ENCODE data around the gene ARHGAP23.

The ARHGAP23 gene

DNA sequence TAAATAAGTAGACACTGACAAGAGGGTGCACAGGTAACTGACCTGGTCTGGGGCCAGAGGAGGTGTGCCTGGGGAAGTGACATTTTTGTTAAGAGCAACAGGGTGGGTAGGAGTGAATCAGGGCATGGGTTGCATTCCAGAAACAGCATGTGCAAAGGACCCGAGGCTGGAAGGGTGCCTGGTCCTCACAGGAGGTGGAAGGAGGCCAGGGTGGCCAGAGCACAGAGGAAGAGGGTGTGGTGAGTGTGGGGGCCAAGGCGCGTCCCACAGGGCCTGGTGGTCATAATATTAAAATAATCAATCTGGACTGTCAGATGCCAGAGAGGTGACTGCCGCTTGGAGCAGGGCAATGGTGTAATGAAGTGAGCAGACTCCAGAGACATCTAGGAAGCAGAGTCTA is 14.3 kb downstream of the ARHGAP23 start:
- Histone ChIP-seq H3K4me3 (ENCODE audit: low read depth in 1 of 2, low read length in 2 of 2) (no peak overlapping the region), H3K9me3 (ENCODE audit: control insufficient read depth in 1 of 2, low read length in 2 of 2) (no peaks in the 10 kb centered on the region), H3K27me3 (ENCODE audit: control insufficient read depth in 1 of 2, insufficient read depth in 2 of 2, low read length in 2 of 2) (no peaks in the 10 kb centered on the region), H3K27ac (ENCODE audit: low read depth, low read length) (no peak overlapping the region), H3K9ac (ENCODE audit: low read depth in 1 of 2, low read length in 2 of 2) (no peak overlapping the region), H3K36me3 (ENCODE audit: control insufficient read depth in 1 of 2, insufficient read depth in 2 of 2, low read length in 2 of 2) (no peaks in the 10 kb centered on the region), H3K4me1 (ENCODE audit: control insufficient read depth in 1 of 2, insufficient read depth in 2 of 2, low read length in 2 of 2) (no peaks in the 10 kb centered on the region)

DNA sequence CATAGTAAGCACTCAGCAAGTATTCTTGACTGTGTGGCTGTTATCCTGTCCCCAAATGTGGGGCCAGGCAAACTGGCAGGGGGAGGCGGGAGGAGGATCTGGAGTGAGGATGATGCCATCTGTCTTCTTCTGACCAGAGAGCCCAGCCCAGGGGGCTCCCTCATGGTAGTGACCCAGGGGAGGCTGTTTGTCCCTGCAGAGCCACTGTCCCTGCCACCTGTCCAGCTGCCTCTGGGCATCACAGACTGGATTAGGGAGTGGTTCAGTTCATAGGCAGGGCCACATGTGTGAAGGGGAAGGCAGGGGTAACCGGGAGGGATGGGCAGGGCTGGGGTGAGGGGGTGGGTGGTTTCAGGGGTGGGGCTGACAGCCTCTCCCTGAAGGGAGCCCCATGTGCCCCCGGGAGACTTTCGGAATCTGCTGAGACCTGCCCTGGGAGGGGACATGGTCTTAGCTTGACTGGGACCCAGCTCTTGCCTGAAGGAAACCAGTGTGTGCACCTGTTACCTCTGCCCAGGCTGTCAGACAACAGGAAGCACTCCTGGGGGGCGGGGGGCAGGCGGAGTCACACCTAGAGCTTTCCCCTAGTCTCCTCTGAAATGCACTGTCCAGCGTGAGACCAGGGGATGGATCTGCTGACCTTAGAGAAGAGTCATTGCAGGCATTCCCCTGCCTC is 15.2 kb downstream of the ARHGAP23 start:
- Histone ChIP-seq H3K27me3 (ENCODE audit: control insufficient read depth in 1 of 2, insufficient read depth in 2 of 2, low read length in 2 of 2) (no peaks in the 10 kb centered on the region), H3K9me3 (ENCODE audit: control insufficient read depth in 1 of 2, low read length in 2 of 2) (no peaks in the 10 kb centered on the region), H3K27ac (ENCODE audit: low read depth, low read length) (no peak overlapping the region), H3K4me3 (ENCODE audit: low read depth in 1 of 2, low read length in 2 of 2) (no peak overlapping the region), H3K9ac (ENCODE audit: low read depth in 1 of 2, low read length in 2 of 2) (no peak overlapping the region), H3K4me1 (ENCODE audit: control insufficient read depth in 1 of 2, insufficient read depth in 2 of 2, low read length in 2 of 2) (no peaks in the 10 kb centered on the region), H3K36me3 (ENCODE audit: control insufficient read depth in 1 of 2, insufficient read depth in 2 of 2, low read length in 2 of 2) (no peaks in the 10 kb centered on the region)

DNA sequence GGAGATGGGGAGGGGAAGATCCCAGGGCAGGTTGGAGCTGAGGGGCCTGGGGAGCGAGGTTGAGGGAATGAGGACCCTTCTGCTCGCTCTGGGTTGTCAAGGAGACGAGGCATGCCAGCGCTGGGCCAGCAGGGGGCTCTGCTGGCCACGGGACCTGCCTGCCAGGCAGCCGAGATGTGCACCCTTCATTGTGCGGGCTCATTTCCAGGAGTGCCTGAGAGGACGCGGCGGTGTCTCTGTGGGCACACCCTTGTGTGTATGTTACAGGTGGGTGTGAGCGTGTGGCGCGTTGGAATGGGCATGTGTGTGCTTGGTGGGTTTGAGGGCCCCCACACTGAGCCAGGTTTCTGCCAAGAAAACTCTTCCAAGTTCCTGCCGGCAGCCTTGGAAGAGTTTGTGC is 15.9 kb downstream of the ARHGAP23 start:
- Histone ChIP-seq H3K27me3 (ENCODE audit: control insufficient read depth in 1 of 2, insufficient read depth in 2 of 2, low read length in 2 of 2) (no peaks in the 10 kb centered on the region), H3K9me3 (ENCODE audit: control insufficient read depth in 1 of 2, low read length in 2 of 2) (no peaks in the 10 kb centered on the region), H3K36me3 (ENCODE audit: control insufficient read depth in 1 of 2, insufficient read depth in 2 of 2, low read length in 2 of 2) (no peaks in the 10 kb centered on the region), H3K4me1 (ENCODE audit: control insufficient read depth in 1 of 2, insufficient read depth in 2 of 2, low read length in 2 of 2) (no peaks in the 10 kb centered on the region), H3K4me3 (ENCODE audit: low read depth in 1 of 2, low read length in 2 of 2) (no peak overlapping the region), H3K27ac (ENCODE audit: low read depth, low read length) (no peak overlapping the region), H3K9ac (ENCODE audit: low read depth in 1 of 2, low read length in 2 of 2) (no peak overlapping the region)

DNA sequence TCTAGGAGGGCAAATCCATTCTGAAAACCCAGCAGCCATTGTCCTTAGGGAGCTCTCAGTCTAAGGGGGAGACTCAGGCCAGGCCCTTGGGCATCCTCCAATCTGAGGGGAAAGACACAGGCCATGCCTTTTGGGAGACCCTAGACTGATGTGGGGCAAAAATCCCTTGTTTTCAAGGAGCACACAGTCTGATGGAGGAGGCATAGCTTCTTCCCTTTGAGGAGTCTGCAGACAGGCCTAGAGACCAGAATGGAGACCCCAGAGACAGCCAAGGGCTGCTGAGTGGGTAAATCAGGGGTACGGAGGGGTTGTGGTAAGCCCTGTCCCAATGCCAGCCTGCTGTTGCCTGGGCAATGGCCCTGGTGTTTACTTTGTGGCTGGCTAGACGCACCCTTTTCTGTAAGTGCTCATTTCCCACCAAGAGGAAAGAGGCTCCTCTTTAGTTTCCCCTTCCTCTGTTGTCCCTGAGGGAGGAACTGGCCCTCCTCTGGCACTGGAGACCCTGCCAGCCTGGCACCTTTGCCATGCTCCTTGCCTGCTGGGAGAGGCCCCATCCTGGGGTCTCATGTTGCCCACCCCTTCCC is 19.3 kb downstream of the ARHGAP23 start:
- Histone ChIP-seq H3K9me3 (ENCODE audit: control insufficient read depth in 1 of 2, low read length in 2 of 2) (no peaks in the 10 kb centered on the region), H3K27ac (ENCODE audit: low read depth, low read length) (no peak overlapping the region), H3K4me1 (ENCODE audit: control insufficient read depth in 1 of 2, insufficient read depth in 2 of 2, low read length in 2 of 2) (peaks cover 6 to 9% of the 10 kb centered on the region in 2 donors), H3K9ac (ENCODE audit: low read depth in 1 of 2, low read length in 2 of 2) (no peak overlapping the region), H3K27me3 (ENCODE audit: control insufficient read depth in 1 of 2, insufficient read depth in 2 of 2, low read length in 2 of 2) (peaks cover 0 to 1% of the 10 kb centered on the region in 2 donors), H3K4me3 (ENCODE audit: low read depth in 1 of 2, low read length in 2 of 2) (no peak overlapping the region), H3K36me3 (ENCODE audit: control insufficient read depth in 1 of 2, insufficient read depth in 2 of 2, low read length in 2 of 2) (no peaks in the 10 kb centered on the region)

DNA sequence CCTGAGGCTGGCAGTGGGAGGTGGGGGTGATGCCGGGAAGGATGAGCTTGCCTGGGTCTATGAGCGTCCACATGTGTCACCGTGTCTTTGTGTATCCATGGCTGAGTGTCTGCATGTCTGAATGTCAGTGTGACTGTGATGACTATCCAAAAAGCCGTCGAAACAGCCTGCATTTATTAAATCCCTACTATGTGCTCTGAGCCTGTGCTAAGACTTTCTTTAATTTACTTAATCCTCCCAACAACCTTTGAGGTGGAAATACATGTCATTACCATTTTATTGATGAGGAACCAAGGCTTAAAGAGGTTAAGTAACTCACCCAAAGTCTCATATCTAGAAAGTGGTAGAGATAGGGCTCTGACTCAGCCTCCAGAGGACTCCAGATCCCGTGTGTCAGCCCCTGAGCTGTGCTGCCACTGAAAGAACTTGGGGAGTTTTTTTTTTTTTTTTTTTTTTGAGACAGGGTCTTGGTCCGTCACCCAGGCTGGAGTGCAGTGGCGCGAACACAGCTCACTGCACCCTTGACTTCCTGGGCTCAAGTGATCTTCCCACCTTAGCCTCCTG is 20.0 kb downstream of the ARHGAP23 start:
- Histone ChIP-seq H3K4me1 (ENCODE audit: control insufficient read depth in 1 of 2, insufficient read depth in 2 of 2, low read length in 2 of 2) (peaks cover 9 to 11% of the 10 kb centered on the region in 2 donors), H3K36me3 (ENCODE audit: control insufficient read depth in 1 of 2, insufficient read depth in 2 of 2, low read length in 2 of 2) (no peaks in the 10 kb centered on the region), H3K27ac (ENCODE audit: low read depth, low read length) (no peak overlapping the region), H3K9me3 (ENCODE audit: control insufficient read depth in 1 of 2, low read length in 2 of 2) (no peaks in the 10 kb centered on the region), H3K4me3 (ENCODE audit: low read depth in 1 of 2, low read length in 2 of 2) (no peak overlapping the region), H3K9ac (ENCODE audit: low read depth in 1 of 2, low read length in 2 of 2) (no peak overlapping the region), H3K27me3 (ENCODE audit: control insufficient read depth in 1 of 2, insufficient read depth in 2 of 2, low read length in 2 of 2) (peaks cover 5 to 8% of the 10 kb centered on the region in 2 donors)

DNA sequence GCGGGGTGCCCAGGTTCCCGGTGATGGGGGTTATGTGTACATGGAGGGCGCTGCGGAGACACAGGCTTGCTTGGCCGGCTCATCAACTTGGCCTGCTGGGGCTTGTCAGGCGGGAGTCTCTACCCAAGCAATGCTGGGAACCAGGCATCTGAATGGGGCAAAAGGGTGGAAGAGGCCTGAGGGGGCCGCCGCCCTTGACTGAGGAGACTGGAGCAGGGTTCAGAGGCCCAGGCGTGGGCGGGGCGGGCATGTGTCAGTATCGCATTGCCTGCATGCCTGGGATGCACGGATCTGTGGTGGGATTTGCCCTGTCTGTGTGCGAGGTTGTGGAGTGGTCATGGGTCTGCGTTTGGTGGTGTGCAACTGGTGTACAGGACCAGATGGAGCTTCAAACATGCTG is 21.1 kb downstream of the ARHGAP23 start:
- Histone ChIP-seq H3K9me3 (ENCODE audit: control insufficient read depth in 1 of 2, low read length in 2 of 2) (no peaks in the 10 kb centered on the region), H3K9ac (ENCODE audit: low read depth in 1 of 2, low read length in 2 of 2) (no peak overlapping the region), H3K4me3 (ENCODE audit: low read depth in 1 of 2, low read length in 2 of 2) (no peak overlapping the region), H3K4me1 (ENCODE audit: control insufficient read depth in 1 of 2, insufficient read depth in 2 of 2, low read length in 2 of 2) (peaks cover 11 to 12% of the 10 kb centered on the region in 2 donors), H3K27me3 (ENCODE audit: control insufficient read depth in 1 of 2, insufficient read depth in 2 of 2, low read length in 2 of 2) (peaks cover 9 to 13% of the 10 kb centered on the region in 2 donors), H3K27ac (ENCODE audit: low read depth, low read length) (no peak overlapping the region), H3K36me3 (ENCODE audit: control insufficient read depth in 1 of 2, insufficient read depth in 2 of 2, low read length in 2 of 2) (no peaks in the 10 kb centered on the region)

DNA sequence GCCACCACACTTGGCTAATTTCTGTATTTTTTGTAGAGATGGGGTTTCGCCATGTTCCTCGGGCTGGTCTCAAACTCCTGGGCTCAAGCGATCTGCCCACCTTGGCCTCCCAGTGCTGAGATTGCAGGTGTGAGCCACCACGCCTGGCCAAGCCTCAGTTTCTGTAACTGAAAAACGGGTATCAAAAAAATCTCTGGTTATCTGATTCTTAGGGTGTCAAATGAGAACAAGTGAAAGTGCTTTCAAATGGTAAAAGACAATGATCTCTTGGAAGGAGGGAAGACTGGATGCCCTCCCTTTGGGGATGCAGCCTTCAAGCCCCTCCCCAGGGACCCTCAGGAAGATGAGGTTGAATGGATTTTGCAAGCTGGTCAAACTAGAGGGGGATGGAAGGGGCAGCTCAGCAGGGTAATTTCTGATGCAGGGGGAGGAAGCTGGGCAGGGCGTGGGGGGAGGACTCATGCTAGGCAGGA is 22.3 kb downstream of the ARHGAP23 start:
- H3K27me3 ChIP-seq (ENCODE audit: control insufficient read depth in 1 of 2, insufficient read depth in 2 of 2, low read length in 2 of 2), result peaks cover 14 to 16% of the 10 kb centered on the region in 2 donors
- H3K4me1 ChIP-seq (ENCODE audit: control insufficient read depth in 1 of 2, insufficient read depth in 2 of 2, low read length in 2 of 2), result peaks cover 16% of the 10 kb centered on the region in 2 donors
- no peaks in the 10 kb centered on the region for H3K9me3 ChIP-seq (ENCODE audit: control insufficient read depth in 1 of 2, low read length in 2 of 2)
- H3K4me3 ChIP-seq (ENCODE audit: low read depth in 1 of 2, low read length in 2 of 2), result no peak overlapping the region
- H3K9ac ChIP-seq (ENCODE audit: low read depth in 1 of 2, low read length in 2 of 2), result no peak overlapping the region
- no peak overlapping the region for H3K27ac ChIP-seq (ENCODE audit: low read depth, low read length)
- no peaks in the 10 kb centered on the region for H3K36me3 ChIP-seq (ENCODE audit: control insufficient read depth in 1 of 2, insufficient read depth in 2 of 2, low read length in 2 of 2)

DNA sequence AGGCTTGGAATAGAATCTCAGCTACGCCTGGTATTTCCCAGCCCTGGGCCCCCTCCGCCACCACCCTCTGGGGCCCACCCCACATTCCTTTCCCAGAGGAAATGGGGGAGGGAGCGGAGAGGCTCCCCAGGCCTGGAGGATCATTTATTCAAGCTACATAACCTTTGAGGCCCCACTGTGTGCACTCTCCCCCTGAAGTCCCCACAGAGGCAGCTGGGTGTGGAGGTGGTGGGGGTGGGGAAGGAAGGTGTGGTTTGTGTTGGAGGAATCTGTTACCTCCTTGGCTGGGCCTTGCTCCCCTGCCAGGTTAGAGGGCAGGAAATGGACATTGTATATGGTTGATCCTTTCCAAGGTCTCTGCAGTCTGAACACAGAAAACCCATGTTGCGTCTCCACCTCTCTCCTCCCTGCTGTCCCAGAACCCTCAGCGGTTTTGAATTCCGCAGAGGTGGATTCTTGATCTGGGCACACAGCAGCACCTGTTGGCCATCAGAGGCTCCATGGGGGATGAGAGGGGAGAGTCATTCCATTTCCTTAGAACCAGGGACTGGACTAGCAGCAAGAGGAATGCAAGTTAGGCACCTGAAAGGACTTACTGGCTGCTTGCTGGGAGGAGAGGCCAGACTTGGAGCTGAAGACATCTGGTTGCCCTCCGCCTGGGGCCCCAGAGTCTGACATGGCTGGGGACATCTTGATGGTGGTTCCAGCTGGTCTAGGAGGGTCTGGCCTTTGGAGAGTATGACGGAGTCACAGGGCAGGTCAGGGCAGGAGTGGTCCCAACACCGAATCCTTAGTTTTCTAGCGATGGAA is 23.0 kb downstream of the ARHGAP23 start:
- Histone ChIP-seq H3K4me1 (ENCODE audit: control insufficient read depth in 1 of 2, insufficient read depth in 2 of 2, low read length in 2 of 2) (peaks cover 16% of the 10 kb centered on the region in 2 donors), H3K9me3 (ENCODE audit: control insufficient read depth in 1 of 2, low read length in 2 of 2) (no peaks in the 10 kb centered on the region), H3K36me3 (ENCODE audit: control insufficient read depth in 1 of 2, insufficient read depth in 2 of 2, low read length in 2 of 2) (no peaks in the 10 kb centered on the region), H3K27me3 (ENCODE audit: control insufficient read depth in 1 of 2, insufficient read depth in 2 of 2, low read length in 2 of 2) (peaks cover 14 to 16% of the 10 kb centered on the region in 2 donors), H3K4me3 (ENCODE audit: low read depth in 1 of 2, low read length in 2 of 2) (peak overlapping the region; percentile 24 to 32), H3K9ac (ENCODE audit: low read depth in 1 of 2, low read length in 2 of 2) (peak overlapping the region in 1 of 2 donors; percentile 39), H3K27ac (ENCODE audit: low read depth, low read length) (no peak overlapping the region)

DNA sequence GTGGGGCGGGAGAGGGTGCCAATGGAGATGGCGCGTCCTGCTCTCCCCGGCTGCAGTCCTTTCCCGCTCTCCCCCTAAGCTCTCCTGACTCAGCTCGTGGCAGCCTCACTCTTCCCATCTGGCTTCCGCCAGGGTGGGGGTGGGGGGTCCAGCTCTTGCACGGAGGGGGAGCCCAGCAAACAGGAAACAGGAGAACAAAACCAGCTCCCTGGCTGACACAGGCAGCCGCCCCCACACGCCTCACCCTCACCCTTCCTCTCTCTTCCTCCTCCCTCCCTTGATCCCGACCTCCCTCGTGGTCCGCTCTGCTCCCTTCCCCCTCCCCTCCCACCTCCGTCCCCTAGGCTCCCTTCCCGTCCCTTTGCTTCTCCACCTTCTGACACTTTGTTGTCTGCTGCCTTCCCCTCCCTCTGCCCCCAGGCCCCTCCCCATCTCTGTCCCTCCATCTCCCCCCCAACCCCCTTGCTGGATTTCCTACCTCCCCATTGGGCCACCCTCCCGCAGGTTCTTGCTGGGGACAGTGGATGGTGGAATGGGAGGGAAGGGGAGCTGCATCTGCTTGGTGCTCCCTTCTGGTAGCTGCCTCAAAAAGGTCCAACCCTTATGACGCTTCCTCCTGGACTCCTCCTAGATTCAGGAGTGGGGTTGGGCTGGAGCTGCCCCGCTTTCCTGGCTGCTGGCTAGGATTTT is 23.7 kb downstream of the ARHGAP23 start:
- H3K36me3 ChIP-seq (ENCODE audit: control insufficient read depth in 1 of 2, insufficient read depth in 2 of 2, low read length in 2 of 2), result no peaks in the 10 kb centered on the region
- peak overlapping the region; percentile 65 for H3K27ac ChIP-seq (ENCODE audit: low read depth, low read length)
- H3K4me3 ChIP-seq (ENCODE audit: low read depth in 1 of 2, low read length in 2 of 2), result peak overlapping the region in 1 of 2 donors; percentile 32
- no peaks in the 10 kb centered on the region for H3K9me3 ChIP-seq (ENCODE audit: control insufficient read depth in 1 of 2, low read length in 2 of 2)
- H3K27me3 ChIP-seq (ENCODE audit: control insufficient read depth in 1 of 2, insufficient read depth in 2 of 2, low read length in 2 of 2), result peaks cover 14 to 16% of the 10 kb centered on the region in 2 donors
- peaks cover 16% of the 10 kb centered on the region in 2 donors for H3K4me1 ChIP-seq (ENCODE audit: control insufficient read depth in 1 of 2, insufficient read depth in 2 of 2, low read length in 2 of 2)
- peak overlapping the region in 1 of 2 donors; percentile 39 for H3K9ac ChIP-seq (ENCODE audit: low read depth in 1 of 2, low read length in 2 of 2)
